NCI-H1694 (cell line): Measurements from ENCODE around the gene ADGRL1.

Source experiments
- DNase-seq: peaks from one replicate; lab custom pipeline; 2025; lab: John Stamatoyannopoulos, UW

ADGRL1 gene

GRCh38 chr19:14112809-14113385 lies 93.1 kb downstream of the ADGRL1 start:
- DNase-seq: no peak

DNA sequence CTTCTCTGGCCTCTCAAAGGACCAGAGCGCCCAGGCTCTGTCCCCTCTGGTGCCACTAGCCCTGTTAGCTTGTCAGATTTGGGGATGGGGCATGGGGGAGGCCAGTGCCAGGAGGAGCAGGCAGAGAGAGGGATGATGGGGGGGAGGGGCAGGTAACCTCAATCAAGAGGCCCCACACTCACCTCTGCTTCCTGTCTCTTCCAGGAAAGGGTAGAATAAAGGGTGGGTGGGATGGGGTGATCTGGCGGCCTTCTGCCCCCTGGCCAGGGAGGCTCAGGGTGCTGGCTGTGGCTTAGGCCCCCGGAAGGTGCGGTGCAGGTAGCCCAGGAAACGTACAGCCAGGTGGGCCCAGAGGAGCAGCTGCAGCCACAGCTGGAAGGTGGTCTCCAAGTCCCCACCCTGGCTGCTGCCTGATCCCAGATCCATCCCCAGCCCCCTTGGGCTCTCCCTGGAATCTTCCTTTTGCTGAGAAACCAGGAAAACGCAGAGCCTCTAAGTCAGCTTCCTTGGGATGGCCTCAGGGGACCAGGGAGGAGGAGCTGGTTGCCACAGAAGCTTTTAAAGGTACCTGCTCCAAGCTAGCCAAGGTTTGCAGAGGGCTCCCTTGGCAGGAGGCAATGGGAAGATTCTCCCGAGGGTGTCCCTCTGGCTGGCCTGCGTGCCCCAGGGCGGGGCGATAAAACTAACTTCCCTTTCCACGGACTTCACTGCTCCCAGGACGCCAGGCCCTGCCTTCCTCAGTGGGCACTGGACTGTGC lies 93.7 kb downstream of the ADGRL1 start:
- DNase-seq: no peak

- DNase-seq: no peak
Measured at GRCh38 chr19:14111486-14111885, 94.5 kb downstream of the ADGRL1 start.

- no peak for DNase-seq
Measured at GRCh38 chr19:14110650-14111049, 95.3 kb downstream of the ADGRL1 start.

GRCh38 chr19:14107581-14108461 lies 98.1 kb downstream of the ADGRL1 start:
- no peak for DNase-seq

DNA sequence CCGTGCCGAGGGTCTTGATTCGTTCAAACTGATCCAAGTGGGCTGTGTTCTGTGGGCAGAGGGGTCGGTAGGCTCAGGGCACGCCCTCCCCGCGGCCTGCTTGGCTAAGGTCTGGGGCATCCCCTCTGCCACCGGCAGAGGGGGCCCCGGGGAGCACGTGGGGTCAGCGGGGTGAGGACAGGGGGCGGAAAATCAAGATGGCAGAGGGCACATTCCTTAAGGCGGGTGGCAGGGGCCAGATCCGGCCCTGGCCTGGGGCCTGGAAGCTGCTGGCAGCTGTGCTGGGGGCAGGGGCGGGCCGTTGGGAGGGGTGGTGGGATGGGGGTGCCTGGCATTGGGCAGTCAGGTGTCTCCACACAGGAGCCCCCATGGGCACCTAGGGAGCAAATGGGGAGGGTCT lies 99.1 kb downstream of the ADGRL1 start:
- no peak for DNase-seq

DNA sequence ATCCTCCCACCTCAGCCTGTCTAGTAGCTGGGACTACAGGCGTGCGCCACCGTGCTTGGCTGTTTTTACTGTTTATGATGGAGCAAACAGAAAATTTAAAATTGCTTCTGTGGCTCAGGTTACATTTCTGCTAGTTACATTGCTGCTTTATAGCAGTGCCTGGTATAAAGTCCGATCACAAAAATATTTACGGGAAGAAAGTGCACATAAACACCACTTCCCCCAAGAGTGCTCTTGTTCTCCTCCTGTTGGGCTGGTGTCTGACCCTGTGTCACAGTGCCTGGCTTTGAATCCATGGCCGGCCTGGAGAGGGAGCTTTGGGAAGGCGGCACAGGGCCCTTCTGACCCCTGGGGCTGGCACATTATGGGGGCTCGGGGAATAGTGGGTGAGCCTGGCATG lies 100.3 kb downstream of the ADGRL1 start:
- no peak for DNase-seq

DNA sequence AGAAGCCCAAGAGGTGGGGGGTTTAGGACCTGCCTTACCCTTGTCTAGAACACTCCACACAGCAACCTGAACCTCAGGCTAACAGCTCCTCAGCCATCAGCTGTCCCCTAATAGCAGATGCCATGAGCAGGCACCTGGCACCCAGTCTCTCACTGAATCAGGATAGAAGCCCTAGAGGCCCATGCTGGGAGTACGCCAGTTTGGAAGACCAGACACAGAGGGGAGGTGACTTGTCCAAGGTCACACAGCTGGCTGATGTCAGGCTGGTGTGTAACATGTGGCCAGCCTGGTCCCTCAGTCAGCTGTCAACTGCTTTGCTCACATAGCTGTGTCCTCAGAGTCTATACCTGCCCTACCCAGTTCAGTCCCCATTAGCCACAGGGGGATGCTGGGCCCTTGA lies 102.7 kb downstream of the ADGRL1 start:
- DNase-seq: no peak

DNA sequence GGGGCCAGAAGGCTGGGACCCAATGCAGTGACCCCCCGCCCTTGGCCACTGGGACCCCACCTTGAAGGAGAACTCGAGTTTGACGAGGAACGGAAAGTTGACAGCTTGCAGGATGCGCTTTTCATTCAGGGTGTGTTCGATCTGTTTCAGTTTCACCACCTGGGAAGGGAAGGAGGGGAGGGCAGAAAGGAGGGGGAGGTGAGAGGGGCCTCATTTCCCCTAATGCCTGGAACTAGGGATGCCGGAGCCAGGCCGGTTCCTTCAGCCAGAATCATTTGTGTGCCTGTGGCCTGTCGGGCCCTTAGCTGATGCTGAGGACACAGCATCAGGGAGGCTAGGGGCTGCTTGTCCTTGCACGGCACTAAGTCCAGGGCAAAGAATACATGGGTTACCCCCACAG lies 103.2 kb downstream of the ADGRL1 start:
- DNase-seq: no peak

DNA sequence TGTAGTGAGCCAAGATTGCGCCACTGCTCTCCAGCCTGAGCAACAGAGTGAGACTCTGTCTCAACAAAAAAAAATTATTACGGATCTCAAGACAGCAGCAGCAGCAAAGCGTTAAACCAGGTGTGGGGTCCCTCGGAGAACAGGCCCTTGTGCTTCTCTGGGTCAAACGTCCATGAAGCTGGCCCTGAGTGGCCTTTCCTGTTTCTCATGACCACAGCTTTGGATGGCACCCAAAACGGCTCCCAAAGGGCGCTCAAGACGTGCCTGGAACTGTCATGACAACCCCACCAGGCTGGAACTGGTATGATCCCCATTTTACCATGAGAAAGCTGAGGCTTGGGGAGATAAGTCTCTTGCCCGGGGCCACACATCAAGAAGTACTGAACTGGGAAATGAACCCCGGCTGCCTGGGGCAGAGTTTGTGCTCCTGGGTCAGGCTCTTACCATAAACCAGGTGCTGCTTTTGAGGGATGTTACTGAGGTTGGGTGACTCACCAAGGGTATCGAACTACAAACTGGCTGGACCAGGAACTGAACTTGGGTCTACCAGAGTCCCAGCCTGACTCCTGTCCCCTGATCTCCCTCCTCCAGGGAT lies 103.8 kb downstream of the ADGRL1 start:
- DNase-seq: no peak

GRCh38 chr19:14101003-14101545 lies 104.9 kb downstream of the ADGRL1 start:
- no peak for DNase-seq
